Stimulated activated CD8-positive, alpha-beta memory T cell treated with anti-CD3 and anti-CD28 coated beads, Interleukin-15, amount 100 ng/mL, for 4 hours (primary cell): Measurements from ENCODE around the gene KLHDC10.
"Not testable (repeated sequence)": the region's sequence is repeated elsewhere in the genome, so short reads cannot be mapped to it uniquely, and the experiment has no call there.

ENCODE experiments used
- DNase-seq, 2 donors: peaks; one replicate each; pipeline ENCODE4 v3.0.0-alpha.2; 2020; ENCODE audit warnings: low read depth in 2 of 2

The KLHDC10 gene

GRCh38 chr7:130154501-130155317 lies 84.4 kb downstream of the KLHDC10 start:
- no peak for DNase-seq

GRCh38 chr7:130156140-130156539 lies 85.8 kb downstream of the KLHDC10 start:
- no peak for DNase-seq

GRCh38 chr7:130157700-130158099 lies 87.4 kb downstream of the KLHDC10 start:
- no peak for DNase-seq

- DNase-seq = no peak
Observed at GRCh38 chr7:130160023-130160422, 89.7 kb downstream of the KLHDC10 start.

GRCh38 chr7:130160455-130160854 lies 90.1 kb downstream of the KLHDC10 start:
- DNase-seq = no peak

- DNase-seq = no peak
Observed at GRCh38 chr7:130162196-130162595, 91.9 kb downstream of the KLHDC10 start.

- no peak for DNase-seq
Observed at GRCh38 chr7:130174237-130174959, 104.1 kb downstream of the KLHDC10 start.

- no peak for DNase-seq
Observed at GRCh38 chr7:130178251-130178650, 107.9 kb downstream of the KLHDC10 start.

- DNase-seq = no peak
Observed at GRCh38 chr7:130179631-130180030, 109.3 kb downstream of the KLHDC10 start.

GRCh38 chr7:130180571-130181262 lies 110.4 kb downstream of the KLHDC10 start:
- no peak for DNase-seq

GRCh38 chr7:130181263-130181605 lies 110.9 kb downstream of the KLHDC10 start:
- DNase-seq = no peak

GRCh38 chr7:130182990-130183389 lies 112.7 kb downstream of the KLHDC10 start:
- no peak for DNase-seq

- DNase-seq = not testable (repeated sequence)
Observed at GRCh38 chr7:130184349-130184748, 114.0 kb downstream of the KLHDC10 start.
